ENCODE data around the gene ARHGAP32.

- TF ChIP-seq POLR2A (IDR thresholded peaks at IDR 0.05; ENCODE audit: low read depth, low read length), result no peak
- TF ChIP-seq POLR2AphosphoS5 (IDR thresholded peaks at IDR 0.05; ENCODE audit: low read depth, low read length), result no peak
- no peak for TF ChIP-seq SPI1 (IDR thresholded peaks at IDR 0.05; ENCODE audit: low read depth, low read length)
- TF ChIP-seq TAF1 (IDR thresholded peaks at IDR 0.05; ENCODE audit: low read depth, low read length), result no peak
These were observed 272.9 kb downstream of the ARHGAP32 start for GRCh38 chr11:128919216-128919615.
